GM12892 (cell line): Measurements from ENCODE around the gene USP11.

Experiments used
- POLR2A ChIP-seq: IDR thresholded peaks from 2 replicates; pipeline ENCODE4 v1.6.1; 2011; ENCODE audit warnings: low read depth, low read length, control low read depth
- POLR2AphosphoS5 ChIP-seq: IDR thresholded peaks from 2 replicates; pipeline ENCODE4 v1.6.1; 2011; ENCODE audit warnings: low read depth, low read length, control low read depth

GRCh38 chrX:47226531-47227333, 6.1 kb upstream of the USP11 start:
- TF ChIP-seq POLR2A (no peak), POLR2AphosphoS5 (no peak)
